Liver (tissue), 9 donors: ENCODE measurements around the gene MOV10. TPM values are rescaled to one million over a fixed set of nuclear protein-coding genes. Genes with fewer than 3 reads are reported as not detected.

Experiments
- DNase-seq: peaks from one replicate; pipeline ENCODE4 v3.0.0-alpha.2; 2017; ENCODE audit warnings: low spot score
- H3K27ac ChIP-seq, 2 donors: one replicate each; pipeline ENCODE4 v1.7.0; 2013; ENCODE audit warnings: inconsistent platforms in 2 of 2, low read length in 2 of 2, control low read depth in 1 of 2, low read depth in 1 of 2, mild to moderate bottlenecking in 1 of 2
- H3K27me3 ChIP-seq, 4 donors: one replicate each; pipeline versions ENCODE4 v1.6.1 to v1.7.0; 2013; ENCODE audit warnings: low read length in 3 of 4, inconsistent platforms in 1 of 4, mild to moderate bottlenecking in 1 of 4, moderate library complexity in 1 of 4; ENCODE audit not compliant: control insufficient read depth in 4 of 4, insufficient read depth in 4 of 4
- H3K36me3 ChIP-seq, 4 donors: one replicate each; pipeline versions ENCODE4 v1.6.1 to v1.7.0; 2013; ENCODE audit warnings: low read length in 3 of 4, mild to moderate bottlenecking in 3 of 4, low read depth in 1 of 4, moderate library complexity in 1 of 4; ENCODE audit not compliant: control insufficient read depth in 4 of 4, insufficient read depth in 3 of 4
- H3K4me1 ChIP-seq, 4 donors: one replicate each; pipeline versions ENCODE4 v1.6.1 to v1.7.0; 2013; ENCODE audit warnings: low read length in 3 of 4, mild to moderate bottlenecking in 3 of 4, moderate library complexity in 1 of 4; ENCODE audit not compliant: control insufficient read depth in 4 of 4, insufficient read depth in 4 of 4
- H3K4me3 ChIP-seq, 3 donors: one replicate each; pipeline versions ENCODE4 v1.6.1 to v1.7.0; 2013; ENCODE audit warnings: low read length in 3 of 3, control low read depth in 1 of 3, low read depth in 1 of 3, mild to moderate bottlenecking in 1 of 3
- H3K9ac ChIP-seq, 2 donors: one replicate each; pipeline ENCODE4 v1.7.0; 2013; ENCODE audit warnings: low read length in 2 of 2, mild to moderate bottlenecking in 2 of 2, moderate library complexity in 2 of 2, control low read depth in 1 of 2, low read depth in 1 of 2
- H3K9me3 ChIP-seq, 4 donors: one replicate each; pipeline versions ENCODE4 v1.6.1 to v1.7.0; 2013; ENCODE audit warnings: low read length in 3 of 4; ENCODE audit not compliant: control insufficient read depth in 4 of 4
- ATF3 ChIP-seq: IDR thresholded peaks from 2 replicates; pipeline ENCODE4 v1.6.1; 2016; ENCODE audit warnings: antibody characterized with exemption
- CTCF ChIP-seq: fragments of 150-350 bp; IDR thresholded peaks from 2 replicates; pipeline ENCODE4 v1.5.1; 2017; ENCODE audit warnings: improper control_type of control experiment, low read depth, low read length; ENCODE audit not compliant: missing input control
- EGR1 ChIP-seq, 2 donors: IDR thresholded peaks; 2 replicates each; pipeline ENCODE4 v1.6.1; 2016 to 2018; ENCODE audit warnings: antibody characterized with exemption in 2 of 2, low read depth in 2 of 2
- FOXA1 ChIP-seq: IDR thresholded peaks from 2 replicates; pipeline ENCODE4 v1.6.1; 2016; ENCODE audit warnings: antibody characterized with exemption
- FOXA2 ChIP-seq: IDR thresholded peaks from 2 replicates; pipeline ENCODE4 v1.6.1; 2016; ENCODE audit warnings: antibody characterized with exemption
- GABPA ChIP-seq, 2 donors: IDR thresholded peaks in 1 of 2; conservative IDR thresholded peaks in 1 of 2; 2 replicates each; pipeline ENCODE4 v1.6.1; 2016; ENCODE audit warnings: antibody characterized with exemption in 2 of 2, mild to moderate bottlenecking in 1 of 2, moderate library complexity in 1 of 2
- HNF4A ChIP-seq, 2 donors: conservative IDR thresholded peaks; 2 replicates each; pipeline ENCODE4 v1.6.1; 2016; ENCODE audit warnings: antibody characterized with exemption in 2 of 2, mild to moderate bottlenecking in 2 of 2
- JUND ChIP-seq, 2 donors: IDR thresholded peaks; 2 replicates each; pipeline ENCODE4 v1.6.1; 2016; ENCODE audit warnings: antibody characterized with exemption in 2 of 2
- MAX ChIP-seq: IDR thresholded peaks from 2 replicates; pipeline ENCODE4 v1.6.1; 2016; ENCODE audit warnings: antibody characterized with exemption
- NR2F2 ChIP-seq: IDR thresholded peaks from 2 replicates; pipeline ENCODE4 v1.6.1; 2016; ENCODE audit warnings: antibody characterized with exemption
- RAD21 ChIP-seq, 2 donors: IDR thresholded peaks; 2 replicates each; pipeline ENCODE4 v1.6.1; 2016; ENCODE audit warnings: antibody characterized with exemption in 2 of 2, mild to moderate bottlenecking in 2 of 2
- REST ChIP-seq: IDR thresholded peaks from 2 replicates; pipeline ENCODE4 v1.6.1; 2016; ENCODE audit warnings: antibody characterized with exemption, mild to moderate bottlenecking
- RXRA ChIP-seq, 2 donors: IDR thresholded peaks; 2 replicates each; pipeline ENCODE4 v1.6.1; 2017 to 2018; ENCODE audit warnings: antibody characterized with exemption in 2 of 2, mild to moderate bottlenecking in 1 of 2
- SP1 ChIP-seq: IDR thresholded peaks from 2 replicates; pipeline ENCODE4 v1.6.1; 2018; ENCODE audit warnings: antibody characterized with exemption, mild to moderate bottlenecking
- TAF1 ChIP-seq: conservative IDR thresholded peaks from 2 replicates; pipeline ENCODE4 v1.6.1; 2016; ENCODE audit warnings: antibody characterized with exemption, mild to moderate bottlenecking
- YY1 ChIP-seq: IDR thresholded peaks from 2 replicates; pipeline ENCODE4 v1.6.1; 2016; ENCODE audit warnings: antibody characterized with exemption, mild to moderate bottlenecking
- ZBTB33 ChIP-seq: IDR thresholded peaks from 2 replicates; pipeline ENCODE4 v1.6.1; 2016; ENCODE audit warnings: antibody characterized with exemption
- WGBS: extraction: QIAGEN DNeasy Blood & Tissue Kit; methylation state at CpG from one replicate; pipeline ENCODE4 v1.1.7; 2013; 5-methylcytosine and 5-hydroxymethylcytosine counted together
- polyA plus RNA-seq, 2 donors: library from polyadenylated mRNA; stranded (reverse) in 1 of 2; unstranded in 1 of 2; fragments of 200-250 nt in 1 of 2; fragments of >200 nt in 1 of 2; fragmentation: Nextera tagmentation in 1 of 2; extraction: Ambion mirVana in 1 of 2; gene quantifications; one replicate each; pipeline versions ENCODE4 v1.2.1 to v1.2.3, GENCODE V29; 2013 to 2015
- total RNA-seq, 2 donors: library from RNA; depleted of rRNA; stranded (reverse); fragments of >200 nt; gene quantifications; one replicate each; pipeline ENCODE4 v1.2.3, GENCODE V29; 2014
- donor health status: healthy.
- donor health status: healthy.
- donor health status: healthy.
- donor health status: healthy.
- donor health status: healthy.

MOV10 gene
- total and polyA plus RNA-seq, 4 donors = 32.0 to 36.8 (median 33.7) TPM

GRCh38 chr1:112685913-112686312, 11.5 kb downstream of the MOV10 start:
- Histone ChIP-seq H3K9me3 (no peaks in the 10 kb centered on the region), H3K27me3 (no peaks in the 10 kb centered on the region), H3K4me3 (no peak overlapping the region), H3K9ac (no peak overlapping the region), H3K4me1 (no peaks in the 10 kb centered on the region), H3K36me3 (peaks cover 4 to 14% (median 8%) of the 10 kb centered on the region in 4 donors), H3K27ac (no peak overlapping the region)
- TF ChIP-seq YY1 = no peak
- TF ChIP-seq ZBTB33 = no peak
- TF ChIP-seq SP1 = no peak
- TF ChIP-seq FOXA1 = no peak
- no peak for TF ChIP-seq RXRA (IDR thresholded peaks at IDR 0.05)
- no peak for DNase-seq
- WGBS = 96% methylated on average over 5 of the region's 5 CpGs

- Histone ChIP-seq H3K27ac (no peak overlapping the region), H3K27me3 (no peaks in the 10 kb centered on the region), H3K4me1 (no peaks in the 10 kb centered on the region), H3K4me3 (no peak overlapping the region), H3K9me3 (no peaks in the 10 kb centered on the region), H3K9ac (no peak overlapping the region), H3K36me3 (peaks cover 4 to 15% (median 9%) of the 10 kb centered on the region in 4 donors)
- no peak for DNase-seq
- 77% methylated on average over 3 of the region's 3 CpGs for WGBS
- TF ChIP-seq MAX (no peak), HNF4A (conservative IDR thresholded peaks at IDR 0.05) (no peak), NR2F2 (no peak), GABPA (IDR thresholded peaks at IDR 0.05 in 1 of 2, conservative IDR thresholded peaks at IDR 0.05 in 1 of 2) (no peak), TAF1 (no peak), JUND (IDR thresholded peaks at IDR 0.05) (no peak), RAD21 (IDR thresholded peaks at IDR 0.05) (no peak), EGR1 (IDR thresholded peaks at IDR 0.05; ENCODE audit: low read depth in 2 of 2) (no peak)
These were observed 12.0 kb downstream of the MOV10 start for GRCh38 chr1:112686417-112686816.

- H3K4me1 ChIP-seq = no peaks in the 10 kb centered on the region
- H3K9ac ChIP-seq = no peak overlapping the region
- H3K27me3 ChIP-seq = no peaks in the 10 kb centered on the region
- H3K9me3 ChIP-seq = no peaks in the 10 kb centered on the region
- H3K27ac ChIP-seq = no peak overlapping the region
- DNase-seq = no peak
- peaks cover 4 to 19% (median 13%) of the 10 kb centered on the region in 4 donors for H3K36me3 ChIP-seq
- 95% methylated on average over 4 of the region's 4 CpGs for WGBS
- H3K4me3 ChIP-seq = no peak overlapping the region
- TF ChIP-seq JUND (IDR thresholded peaks at IDR 0.05) = no peak
- TF ChIP-seq ZBTB33 = no peak
- no peak for TF ChIP-seq MAX
- no peak for TF ChIP-seq SP1
- no peak for TF ChIP-seq TAF1
- TF ChIP-seq HNF4A (conservative IDR thresholded peaks at IDR 0.05) = no peak
- TF ChIP-seq RAD21 (IDR thresholded peaks at IDR 0.05) = no peak
- no peak for TF ChIP-seq CTCF
- TF ChIP-seq FOXA1 = no peak
- no peak for TF ChIP-seq RXRA (IDR thresholded peaks at IDR 0.05)
- TF ChIP-seq NR2F2 = no peak
- no peak for TF ChIP-seq ATF3
- no peak for TF ChIP-seq YY1
- TF ChIP-seq EGR1 (IDR thresholded peaks at IDR 0.05; ENCODE audit: low read depth in 2 of 2) = no peak
- no peak for TF ChIP-seq FOXA2
- TF ChIP-seq GABPA (IDR thresholded peaks at IDR 0.05 in 1 of 2, conservative IDR thresholded peaks at IDR 0.05 in 1 of 2) = no peak
- no peak for TF ChIP-seq REST
These were observed 12.4 kb downstream of the MOV10 start for GRCh38 chr1:112686835-112687234.
